ENCODE results near the gene PELI2.

DNA sequence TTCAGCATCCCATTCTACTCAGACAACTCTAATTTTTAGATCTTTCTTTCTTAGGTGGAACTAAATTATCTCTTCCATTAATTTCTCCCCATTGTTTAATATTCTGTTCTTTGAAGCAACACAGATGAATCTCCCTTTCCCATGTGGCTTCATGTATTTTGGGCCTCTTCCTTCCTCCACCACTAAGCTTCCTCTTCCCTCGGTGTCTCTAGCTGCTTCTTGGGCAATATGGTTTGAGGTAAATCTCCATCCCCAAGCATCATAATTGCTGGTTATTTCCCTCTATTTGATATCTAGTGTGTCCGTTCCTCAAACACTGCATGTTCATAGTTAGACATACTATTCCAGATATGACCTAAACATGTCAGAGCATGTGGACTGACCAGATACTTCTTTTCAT, 119.2 kb downstream of the PELI2 start:
- TF ChIP-seq POLR2A (IDR thresholded peaks at IDR 0.05; ENCODE audit: low read depth, low read length), result no peak
- no peak for TF ChIP-seq POLR2AphosphoS5 (IDR thresholded peaks at IDR 0.05; ENCODE audit: low read depth, low read length)
- TF ChIP-seq TAF1 (IDR thresholded peaks at IDR 0.05; ENCODE audit: borderline replicate concordance, low read depth, low read length), result no peak
